NB4 (cell line): ENCODE data around the gene SERPINE3.

Experiments used
- CTCF ChIP-seq: IDR thresholded peaks from one replicate; pipeline ENCODE4 v1.5.1; 2012; ENCODE audit warnings: low read depth, low read length
- POLR2A ChIP-seq: IDR thresholded peaks from 2 replicates; pipeline ENCODE4 v1.6.1; 2011; ENCODE audit warnings: mild to moderate bottlenecking; ENCODE audit not compliant: insufficient read length; ENCODE audit errors: extremely low read depth

GRCh38 chr13:51305271-51305967 lies 34.1 kb upstream of the SERPINE3 start:
- TF ChIP-seq POLR2A (no peak), CTCF (no peak)
